Mucosa of rectum (tissue), 2 donors: ENCODE results near the gene PAX4.

Experiments
- H3K27ac ChIP-seq, 2 donors: one replicate each; pipeline ENCODE4 v1.7.0; 2013; ENCODE audit warnings: inconsistent platforms in 2 of 2, low read depth in 2 of 2, low read length in 2 of 2
- H3K27me3 ChIP-seq, 2 donors: one replicate each; pipeline ENCODE4 v1.7.0; 2013; ENCODE audit warnings: low read length in 2 of 2; ENCODE audit not compliant: control insufficient read depth in 2 of 2, insufficient read depth in 2 of 2
- H3K36me3 ChIP-seq, 2 donors: one replicate each; pipeline ENCODE4 v1.7.0; 2013; ENCODE audit warnings: low read length in 2 of 2; ENCODE audit not compliant: control insufficient read depth in 2 of 2, insufficient read depth in 2 of 2
- H3K4me1 ChIP-seq, 2 donors: one replicate each; pipeline ENCODE4 v1.7.0; 2013; ENCODE audit warnings: low read length in 2 of 2, mild to moderate bottlenecking in 1 of 2; ENCODE audit not compliant: control insufficient read depth in 2 of 2, insufficient read depth in 2 of 2
- H3K4me3 ChIP-seq, 2 donors: one replicate each; pipeline ENCODE4 v1.7.0; 2013; ENCODE audit warnings: low read length in 2 of 2
- H3K9ac ChIP-seq, 2 donors: one replicate each; pipeline ENCODE4 v1.7.0; 2013; ENCODE audit warnings: low read length in 2 of 2, low read depth in 1 of 2, mild to moderate bottlenecking in 1 of 2
- H3K9me3 ChIP-seq, 2 donors: one replicate each; pipeline ENCODE4 v1.7.0; 2013; ENCODE audit warnings: low read length in 2 of 2; ENCODE audit not compliant: control insufficient read depth in 2 of 2
- donor health status: healthy.
- donor health status: Normal muscosa, but diverticular disease.

The PAX4 gene

GRCh38 chr7:127629268-127629854 lies 11.4 kb upstream of the PAX4 start:
- Histone ChIP-seq H3K27ac (no peak overlapping the region), H3K27me3 (no peaks in the 10 kb centered on the region)

GRCh38 chr7:127628445-127628844 lies 10.5 kb upstream of the PAX4 start:
- Histone ChIP-seq H3K36me3 (no peaks in the 10 kb centered on the region), H3K27ac (no peak overlapping the region), H3K4me1 (no peaks in the 10 kb centered on the region), H3K4me3 (no peak overlapping the region), H3K9ac (no peak overlapping the region), H3K27me3 (no peaks in the 10 kb centered on the region), H3K9me3 (no peaks in the 10 kb centered on the region)

More at GRCh38 chr7:127629268-127629854, 11.4 kb upstream of the PAX4 start:
- Histone ChIP-seq H3K9me3 (no peaks in the 10 kb centered on the region), H3K36me3 (no peaks in the 10 kb centered on the region), H3K4me3 (no peak overlapping the region), H3K9ac (no peak overlapping the region), H3K4me1 (no peaks in the 10 kb centered on the region)

GRCh38 chr7:127625331-127625730 lies 7.4 kb upstream of the PAX4 start:
- H3K9ac ChIP-seq, result no peak overlapping the region
- H3K9me3 ChIP-seq, result no peaks in the 10 kb centered on the region
- no peak overlapping the region for H3K4me3 ChIP-seq
- no peak overlapping the region for H3K27ac ChIP-seq
- peaks cover 1 to 2% of the 10 kb centered on the region in 2 donors for H3K27me3 ChIP-seq
- no peaks in the 10 kb centered on the region for H3K36me3 ChIP-seq
- H3K4me1 ChIP-seq, result no peaks in the 10 kb centered on the region

- Histone ChIP-seq H3K27me3 (peaks cover 11 to 18% of the 10 kb centered on the region in 2 donors), H3K4me3 (no peak overlapping the region), H3K4me1 (no peaks in the 10 kb centered on the region), H3K36me3 (no peaks in the 10 kb centered on the region), H3K9ac (no peak overlapping the region), H3K27ac (no peak overlapping the region), H3K9me3 (no peaks in the 10 kb centered on the region)
Observed at GRCh38 chr7:127620406-127621233, 2.7 kb upstream of the PAX4 start.

- Histone ChIP-seq H3K9me3 (no peaks in the 10 kb centered on the region), H3K27me3 (peaks cover 11 to 25% of the 10 kb centered on the region in 2 donors), H3K36me3 (no peaks in the 10 kb centered on the region), H3K4me3 (no peak overlapping the region), H3K4me1 (no peaks in the 10 kb centered on the region), H3K9ac (no peak overlapping the region), H3K27ac (no peak overlapping the region)
Observed at GRCh38 chr7:127619681-127620405, 1.9 kb upstream of the PAX4 start.

GRCh38 chr7:127618775-127619174 lies 833 bp upstream of the PAX4 start:
- Histone ChIP-seq H3K4me3 (no peak overlapping the region), H3K9me3 (no peaks in the 10 kb centered on the region), H3K27ac (no peak overlapping the region), H3K27me3 (peaks cover 11 to 26% of the 10 kb centered on the region in 2 donors), H3K36me3 (no peaks in the 10 kb centered on the region), H3K4me1 (no peaks in the 10 kb centered on the region), H3K9ac (no peak overlapping the region)

- Histone ChIP-seq H3K27me3 (peaks cover 11 to 26% of the 10 kb centered on the region in 2 donors), H3K9me3 (no peaks in the 10 kb centered on the region)
Observed at GRCh38 chr7:127616724-127617123, 1.2 kb downstream of the PAX4 start.

GRCh38 chr7:127612263-127612662 lies 5.7 kb downstream of the PAX4 start:
- no peak overlapping the region for H3K4me3 ChIP-seq
- peaks cover 0 to 9% of the 10 kb centered on the region in 2 donors for H3K27me3 ChIP-seq
- no peaks in the 10 kb centered on the region for H3K9me3 ChIP-seq
- H3K36me3 ChIP-seq, result no peaks in the 10 kb centered on the region
- H3K27ac ChIP-seq, result no peak overlapping the region
- H3K4me1 ChIP-seq, result no peaks in the 10 kb centered on the region
- no peak overlapping the region for H3K9ac ChIP-seq

More at GRCh38 chr7:127616724-127617123, 1.2 kb downstream of the PAX4 start:
- Histone ChIP-seq H3K4me1 (no peaks in the 10 kb centered on the region), H3K27ac (no peak overlapping the region), H3K36me3 (no peaks in the 10 kb centered on the region), H3K4me3 (no peak overlapping the region), H3K9ac (no peak overlapping the region)

- no peaks in the 10 kb centered on the region for H3K27me3 ChIP-seq
- no peak overlapping the region for H3K27ac ChIP-seq
- no peaks in the 10 kb centered on the region for H3K4me1 ChIP-seq
- no peak overlapping the region for H3K9ac ChIP-seq
- H3K36me3 ChIP-seq, result no peaks in the 10 kb centered on the region
- H3K4me3 ChIP-seq, result no peak overlapping the region
- H3K9me3 ChIP-seq, result no peaks in the 10 kb centered on the region
Observed at GRCh38 chr7:127609297-127609696, 8.6 kb downstream of the PAX4 start.

- Histone ChIP-seq H3K9me3 (no peaks in the 10 kb centered on the region), H3K4me3 (no peak overlapping the region), H3K27ac (no peak overlapping the region), H3K9ac (no peak overlapping the region), H3K4me1 (no peaks in the 10 kb centered on the region), H3K36me3 (no peaks in the 10 kb centered on the region), H3K27me3 (no peaks in the 10 kb centered on the region)
Observed at GRCh38 chr7:127608446-127608845, 9.5 kb downstream of the PAX4 start.
